PC-3 (cell line): Measurements from ENCODE around the gene DHX35. TPM values are rescaled to one million over a fixed set of nuclear protein-coding genes. Genes with fewer than 3 reads are reported as not detected.
"Not testable (repeated sequence)": the region's sequence is repeated elsewhere in the genome, so short reads cannot be mapped to it uniquely, and the experiment has no call there.

Experiments used
- ATAC-seq: fragments of 200-7000 bp; cut with Tn5 transposase; 2 replicates; pipeline ENCODE4 v1.9.1; 2020; ENCODE audit warnings: mild to moderate bottlenecking, moderate library complexity
- BruUV-seq: library from RNA; stranded (reverse); fragments of 400-500 nt; replicated peaks from 2 replicates; lab custom pipeline; 2021; lab: Mats Ljungman, UMichigan
- CTCF ChIA-PET: fragments of 300-600 bp; sonication (Branson Sonifier 250); formaldehyde crosslinking; loops from one replicate; lab custom pipeline; 2022; ENCODE audit warnings: antibody characterized with exemption; lab: Charles Lee
- POLR2A ChIA-PET: fragments of 300-600 bp; sonication (Branson Sonifier 250); formaldehyde crosslinking; loops from one replicate; lab custom pipeline; 2022; ENCODE audit warnings: antibody characterized with exemption; ENCODE audit not compliant: unreplicated experiment; lab: Charles Lee
- DNase-seq: peaks from one replicate; pipeline ENCODE4 v3.0.0-alpha.2; 2015
- H2AFZ ChIP-seq: fragments of 300-600 bp; sonication (generic); 2 replicates; pipeline ENCODE4 v1.6.0; 2016; ENCODE audit warnings: antibody characterized with exemption, low read length
- H3F3A ChIP-seq: fragments of 300-600 bp; sonication (generic); one replicate; pipeline ENCODE4 v1.6.0; 2017; ENCODE audit warnings: antibody characterized with exemption, low read length, control low read depth, mild to moderate bottlenecking; ENCODE audit not compliant: unreplicated experiment
- H3K27ac ChIP-seq: fragments of 300-600 bp; sonication (generic); 2 replicates; pipeline ENCODE4 v1.5.1; 2016; ENCODE audit warnings: mild to moderate bottlenecking, low read length
- H3K27me3 ChIP-seq: fragments of 300-600 bp; sonication (generic); 2 replicates; pipeline ENCODE4 v1.6.1; 2016; ENCODE audit warnings: low read length, mixed read lengths
- H3K36me3 ChIP-seq: fragments of 300-600 bp; sonication (generic); 2 replicates; pipeline ENCODE4 v1.6.1; 2016; ENCODE audit warnings: low read depth, mixed run types, low read length, mixed read lengths
- H3K4me1 ChIP-seq: fragments of 300-600 bp; sonication (generic); 2 replicates; pipeline ENCODE4 v1.5.1; 2016; ENCODE audit warnings: low read length; ENCODE audit not compliant: insufficient read depth
- H3K4me2 ChIP-seq: fragments of 300-600 bp; sonication (generic); 2 replicates; pipeline ENCODE4 v1.6.0; 2016; ENCODE audit warnings: low read length
- H3K4me3 ChIP-seq: fragments of 300-600 bp; sonication (generic); 2 replicates; pipeline ENCODE4 v1.5.1; 2016; ENCODE audit warnings: mild to moderate bottlenecking, low read length, mixed read lengths
- H3K79me2 ChIP-seq: fragments of 300-600 bp; sonication (generic); 2 replicates; pipeline ENCODE4 v1.6.1; 2017; ENCODE audit warnings: low read length, mixed read lengths
- H3K9ac ChIP-seq: fragments of 300-600 bp; sonication (generic); 2 replicates; pipeline ENCODE4 v1.6.0; 2016; ENCODE audit warnings: mild to moderate bottlenecking, low read length
- H3K9me2 ChIP-seq: fragments of 300-600 bp; sonication (generic); replicated peaks from 2 replicates; pipeline ENCODE4 v1.6.1; 2016; ENCODE audit warnings: mixed run types, low read length, mixed read lengths
- H3K9me3 ChIP-seq: fragments of 300-600 bp; sonication (generic); 2 replicates; pipeline ENCODE4 v1.6.1; 2016; ENCODE audit warnings: low read length, mixed read lengths
- H4K20me1 ChIP-seq: fragments of 300-600 bp; sonication (generic); 2 replicates; pipeline ENCODE4 v1.6.1; 2016; ENCODE audit warnings: low read length, mixed read lengths
- EZH2 ChIP-seq: fragments of 300-600 bp; sonication (generic); IDR thresholded peaks from one replicate; pipeline ENCODE4 v1.6.1; 2017; ENCODE audit warnings: antibody characterized with exemption, mild to moderate bottlenecking, low read length; ENCODE audit not compliant: unreplicated experiment
- EZH2phosphoT487 ChIP-seq: fragments of 300-600 bp; sonication (generic); IDR thresholded peaks from 2 replicates; pipeline ENCODE4 v1.6.1; 2018; ENCODE audit warnings: mild to moderate bottlenecking, antibody characterized with exemption, low read length, borderline replicate concordance
- intact Hi-C: fragments of 100-400 bp; cut with micrococcal nuclease; formaldehyde crosslinking; loops from 2 replicates; pipeline ENCODE4 v1.9.0; 2023
- total RNA-seq: library from RNA; depleted of rRNA; stranded (reverse); fragments of >200 nt; gene quantifications from 2 replicates; pipeline ENCODE4 v1.2.3, GENCODE V29; 2014
- TF ChIP-seq, protein P1 (sequence below): fragments of 300-600 bp; sonication (generic); conservative IDR thresholded peaks from 2 replicates; pipeline ENCODE4 v1.5.1; 2017; ENCODE audit warnings: antibody characterized with exemption, low read depth, mild to moderate bottlenecking, low read length

The DHX35 gene
- total RNA-seq, 1 experiment from 2014 or later = 12.0 TPM

DNA sequence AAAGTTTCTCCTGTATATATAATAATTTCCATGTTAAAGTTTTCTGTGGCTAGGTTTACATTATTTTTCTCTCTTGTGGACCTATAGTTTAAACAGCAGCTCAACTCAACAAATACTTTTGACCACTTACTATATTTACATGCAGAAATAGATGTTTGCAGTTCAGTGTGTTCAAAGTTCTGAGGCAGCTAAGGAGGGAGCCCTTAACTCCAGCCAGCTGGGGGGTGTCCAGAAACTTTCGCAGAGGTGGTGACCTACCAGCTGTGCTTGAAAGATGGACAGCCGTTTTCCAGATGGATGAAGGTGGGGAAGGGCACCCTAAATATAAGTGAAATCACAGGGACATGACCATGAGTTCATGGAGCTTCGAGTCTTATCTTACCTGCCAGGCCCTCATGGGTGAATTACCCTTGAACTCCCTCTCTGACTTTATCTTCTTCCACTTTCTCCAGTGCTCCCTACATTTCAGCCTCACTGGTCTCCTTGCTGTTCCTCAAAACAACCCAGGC lies 33.4 kb downstream of the DHX35 start:
- no peak for TF ChIP-seq EZH2phosphoT487
- Histone ChIP-seq H3K4me1 (no peaks in the 10 kb centered on the region), H3K79me2 (no peaks in the 10 kb centered on the region), H4K20me1 (no peaks in the 10 kb centered on the region), H3K36me3 (peaks cover 24% of the 10 kb centered on the region), H3K27ac (no peak overlapping the region), H3K9me3 (no peaks in the 10 kb centered on the region), H2AFZ (no peak overlapping the region), H3K27me3 (no peaks in the 10 kb centered on the region), H3K9ac (no peak overlapping the region), H3F3A (no peaks in the 10 kb centered on the region), H3K9me2 (no peaks in the 10 kb centered on the region), H3K4me3 (no peak overlapping the region), H3K4me2 (no peak overlapping the region)
- ATAC-seq = no peak
- no peak for DNase-seq
- ChIA-PET POLR2A (no interaction called here), CTCF (interaction anchor here (1.0 kb wide), 1 partner anchor 34 kb away, joined by 4 read pairs; the partner anchor contains the start of gene DHX35)
- no TSS peak for BruUV-seq
- intact Hi-C loops = no loop called here

DNA sequence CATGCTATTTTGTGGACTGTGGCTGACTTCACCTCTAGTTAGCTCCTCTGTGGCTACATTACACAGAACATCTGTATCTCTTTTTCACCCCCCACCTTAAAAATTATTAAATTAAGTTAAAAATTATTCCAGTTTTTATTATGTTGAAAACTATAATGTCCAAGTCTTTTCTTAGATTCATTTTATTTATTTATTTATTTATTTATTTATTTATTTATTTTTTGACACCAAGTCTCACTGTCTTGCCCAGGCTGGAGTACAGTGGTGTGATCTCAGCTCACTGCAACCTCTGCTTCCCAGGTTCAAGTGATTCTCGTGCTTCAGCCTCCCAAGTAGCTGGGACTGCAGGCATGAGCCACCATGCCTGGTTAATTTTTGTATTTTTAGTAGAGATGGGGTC lies 34.7 kb downstream of the DHX35 start:
- H3K27me3 ChIP-seq, H3K4me2 ChIP-seq, ATAC-seq, H3K9me3 ChIP-seq, POLR2A ChIA-PET, H3K4me1 ChIP-seq, DNase-seq, H4K20me1 ChIP-seq, H3K27ac ChIP-seq, BruUV-seq, H2AFZ ChIP-seq, H3K9me2 ChIP-seq, H3F3A ChIP-seq, H3K4me3 ChIP-seq, intact Hi-C loops, H3K9ac ChIP-seq, H3K79me2 ChIP-seq: not testable (repeated sequence)
- CTCF ChIA-PET = interaction anchor here (1.0 kb wide), 1 partner anchor 35 kb away, joined by 4 read pairs; the partner anchor contains the start of gene DHX35
- peaks cover 22% of the 10 kb centered on the region for H3K36me3 ChIP-seq

DNA sequence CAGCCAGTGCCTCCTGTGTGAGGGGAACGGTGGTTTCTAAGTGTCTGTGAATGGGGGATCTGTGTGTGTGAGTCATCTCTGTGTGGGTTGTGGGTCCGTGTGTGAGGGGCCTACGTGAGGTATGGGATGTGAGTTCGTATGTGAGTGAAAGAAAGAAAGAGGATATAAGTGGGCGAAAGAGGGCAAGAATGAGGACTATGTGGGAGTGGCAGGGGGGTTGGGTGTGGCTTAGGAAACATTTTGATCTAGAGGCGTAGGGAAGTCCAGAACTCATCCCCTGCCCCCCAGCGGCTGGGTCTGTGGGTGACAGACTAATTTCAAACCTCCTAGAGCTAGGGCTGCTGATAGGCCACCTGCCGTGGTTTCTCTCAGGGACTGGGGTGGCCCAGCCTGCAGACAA lies 35.5 kb downstream of the DHX35 start:
- BruUV-seq = no TSS peak
- intact Hi-C loops = no loop called here
- no peak for ATAC-seq
- CTCF ChIA-PET = no interaction called here
- no peak for DNase-seq
- no peak for TF ChIP-seq EZH2phosphoT487
- TF ChIP-seq, protein P1, sequence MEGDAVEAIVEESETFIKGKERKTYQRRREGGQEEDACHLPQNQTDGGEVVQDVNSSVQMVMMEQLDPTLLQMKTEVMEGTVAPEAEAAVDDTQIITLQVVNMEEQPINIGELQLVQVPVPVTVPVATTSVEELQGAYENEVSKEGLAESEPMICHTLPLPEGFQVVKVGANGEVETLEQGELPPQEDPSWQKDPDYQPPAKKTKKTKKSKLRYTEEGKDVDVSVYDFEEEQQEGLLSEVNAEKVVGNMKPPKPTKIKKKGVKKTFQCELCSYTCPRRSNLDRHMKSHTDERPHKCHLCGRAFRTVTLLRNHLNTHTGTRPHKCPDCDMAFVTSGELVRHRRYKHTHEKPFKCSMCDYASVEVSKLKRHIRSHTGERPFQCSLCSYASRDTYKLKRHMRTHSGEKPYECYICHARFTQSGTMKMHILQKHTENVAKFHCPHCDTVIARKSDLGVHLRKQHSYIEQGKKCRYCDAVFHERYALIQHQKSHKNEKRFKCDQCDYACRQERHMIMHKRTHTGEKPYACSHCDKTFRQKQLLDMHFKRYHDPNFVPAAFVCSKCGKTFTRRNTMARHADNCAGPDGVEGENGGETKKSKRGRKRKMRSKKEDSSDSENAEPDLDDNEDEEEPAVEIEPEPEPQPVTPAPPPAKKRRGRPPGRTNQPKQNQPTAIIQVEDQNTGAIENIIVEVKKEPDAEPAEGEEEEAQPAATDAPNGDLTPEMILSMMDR = no peak
- TF ChIP-seq EZH2 = no peak
- no peaks in the 10 kb centered on the region for H3K27me3 ChIP-seq
- no peaks in the 10 kb centered on the region for H3K9me3 ChIP-seq
- no peak overlapping the region for H3K4me3 ChIP-seq
- no peaks in the 10 kb centered on the region for H3K79me2 ChIP-seq
- no peaks in the 10 kb centered on the region for H4K20me1 ChIP-seq
- H3K9me2 ChIP-seq = no peaks in the 10 kb centered on the region
- no peak overlapping the region for H3K9ac ChIP-seq
- H3K4me1 ChIP-seq = no peaks in the 10 kb centered on the region
- peaks cover 28% of the 10 kb centered on the region for H3K36me3 ChIP-seq
- H3K4me2 ChIP-seq = no peak overlapping the region
- H3F3A ChIP-seq = no peaks in the 10 kb centered on the region
- no peak overlapping the region for H2AFZ ChIP-seq
- POLR2A ChIA-PET = no interaction called here
- H3K27ac ChIP-seq = no peak overlapping the region

DNA sequence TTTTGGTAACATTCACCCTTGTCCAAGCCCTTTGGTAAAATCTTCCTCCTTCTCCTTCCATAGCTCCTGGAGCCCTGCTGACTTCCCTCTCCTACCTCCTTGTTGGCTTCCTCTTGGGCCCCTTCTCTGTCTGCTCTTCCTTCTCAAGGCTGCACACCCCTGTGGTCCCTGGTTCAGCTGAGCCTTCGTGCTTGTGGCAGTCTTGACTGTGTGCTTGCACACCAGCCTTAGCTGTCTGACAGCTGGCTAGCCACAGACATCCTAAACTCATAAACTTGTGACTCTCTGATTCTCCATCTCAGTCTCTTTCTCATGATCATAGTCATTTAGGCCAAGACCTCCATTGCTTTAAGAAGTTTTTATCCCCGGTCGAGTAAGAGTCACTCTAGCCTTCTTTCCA lies 37.1 kb downstream of the DHX35 start:
- Histone ChIP-seq H3K4me1 (no peaks in the 10 kb centered on the region), H3K27ac (no peak overlapping the region), H3K9ac (no peak overlapping the region), H2AFZ (no peak overlapping the region), H3K79me2 (no peaks in the 10 kb centered on the region), H3K36me3 (peaks cover 40% of the 10 kb centered on the region), H3F3A (no peaks in the 10 kb centered on the region), H4K20me1 (no peaks in the 10 kb centered on the region), H3K27me3 (no peaks in the 10 kb centered on the region), H3K9me3 (no peaks in the 10 kb centered on the region), H3K4me2 (no peak overlapping the region), H3K4me3 (no peak overlapping the region), H3K9me2 (no peaks in the 10 kb centered on the region)
- no TSS peak for BruUV-seq
- ChIA-PET POLR2A (no interaction called here), CTCF (no interaction called here)
- TF ChIP-seq, protein P1 = no peak
- TF ChIP-seq EZH2 (no peak), EZH2phosphoT487 (no peak)
- ATAC-seq (no peak), DNase-seq (no peak)
- intact Hi-C loops = no loop called here
